HG03342 (cell line): ENCODE results near the gene B3GALT5.

Experiments used
- ATAC-seq: cut with Tn5 transposase; IDR thresholded peaks from one replicate; pipeline ENCODE4 v1.9.1; 2021; ENCODE audit warnings: mild to moderate bottlenecking, moderate library complexity; ENCODE audit not compliant: unreplicated experiment

Gene B3GALT5

DNA sequence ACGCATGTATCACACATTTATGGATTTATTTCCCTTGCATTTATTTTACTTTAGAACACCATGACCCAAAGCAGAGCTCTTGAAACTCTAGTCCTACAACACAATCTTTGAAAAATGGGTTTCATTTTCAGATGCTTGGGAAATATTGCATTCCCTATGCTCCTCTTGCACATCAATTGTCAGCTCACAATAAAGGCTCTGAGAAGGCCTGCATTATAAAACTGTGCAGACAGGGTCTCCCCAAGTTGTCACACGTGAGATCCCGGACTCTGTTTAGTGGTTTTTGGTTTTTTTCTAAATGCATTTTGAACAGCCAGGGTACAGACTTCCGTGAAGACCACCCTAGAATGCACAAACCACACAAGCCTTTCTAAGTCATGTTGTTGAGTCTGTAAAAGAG is 9.9 kb upstream of the B3GALT5 start:
- no peak for ATAC-seq

DNA sequence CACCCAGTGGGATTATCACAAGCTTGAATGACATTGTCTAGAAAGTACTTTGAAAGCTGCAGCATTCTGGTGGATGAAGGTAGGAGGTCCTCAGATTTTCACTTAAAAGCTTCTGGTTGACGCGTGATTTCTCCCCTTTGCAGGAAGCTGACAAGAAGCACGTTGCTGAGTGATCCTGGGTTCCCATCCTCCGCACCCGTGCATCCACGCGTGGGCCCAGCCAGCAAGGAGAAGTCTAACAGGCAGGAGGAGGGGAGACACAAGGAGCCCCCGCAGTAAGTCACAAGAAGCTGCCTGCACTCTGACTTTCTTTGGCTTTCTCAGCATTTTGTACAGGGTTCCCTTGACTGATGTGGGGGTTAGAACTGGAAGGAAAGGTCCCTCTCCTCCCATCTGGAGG is 7.8 kb upstream of the B3GALT5 start:
- ATAC-seq: no peak

DNA sequence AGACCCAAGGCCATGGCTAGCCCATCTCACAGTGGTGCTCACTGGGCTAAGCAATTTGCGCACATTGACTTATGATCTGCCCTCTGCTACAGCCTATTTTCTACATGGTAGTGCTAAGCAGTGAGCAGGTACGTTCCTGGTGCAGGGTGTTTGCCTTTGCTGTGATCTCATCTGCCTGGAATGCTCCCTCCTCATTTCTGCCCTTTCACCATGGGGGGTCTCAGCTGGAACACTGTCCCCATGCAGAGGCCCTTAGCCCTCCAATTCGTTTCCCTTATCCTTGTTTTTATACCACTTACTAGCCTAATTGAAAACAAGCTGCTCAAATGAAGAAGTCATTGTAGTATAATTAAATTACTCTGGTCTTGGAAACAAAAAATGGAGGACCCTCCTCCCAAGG is 2.0 kb upstream of the B3GALT5 start:
- no peak for ATAC-seq

DNA sequence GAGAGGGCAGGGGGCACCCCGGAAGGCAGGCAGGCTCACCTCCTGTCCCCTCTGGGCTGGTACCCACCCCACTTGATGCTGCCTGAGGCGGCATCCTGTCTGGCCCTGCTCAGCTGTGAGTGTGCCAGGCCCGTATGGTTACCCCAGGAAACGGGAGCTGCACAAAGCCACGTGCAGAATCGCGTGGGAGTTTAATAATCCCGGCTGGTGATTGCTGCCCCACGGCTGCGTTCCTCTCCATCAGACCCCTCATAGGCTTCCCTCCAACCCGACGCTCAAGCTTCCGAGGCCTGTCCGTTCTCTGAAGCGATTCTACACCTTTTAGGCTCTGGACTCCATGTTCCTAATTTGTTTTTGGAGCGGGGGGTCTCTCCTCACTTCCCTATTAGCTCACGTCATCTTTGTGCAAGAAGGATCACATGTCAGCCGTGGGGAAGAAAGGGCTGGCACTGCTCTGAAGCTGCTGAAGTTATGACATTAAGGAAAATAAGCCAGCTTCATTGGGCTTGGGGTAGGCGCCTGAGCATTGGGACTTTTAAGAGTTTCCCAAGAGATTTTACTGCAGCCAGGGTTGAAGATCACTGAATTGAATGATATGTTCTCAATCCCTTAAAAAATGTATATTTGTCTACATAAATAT is 1.1 kb upstream of the B3GALT5 start:
- no peak for ATAC-seq

DNA sequence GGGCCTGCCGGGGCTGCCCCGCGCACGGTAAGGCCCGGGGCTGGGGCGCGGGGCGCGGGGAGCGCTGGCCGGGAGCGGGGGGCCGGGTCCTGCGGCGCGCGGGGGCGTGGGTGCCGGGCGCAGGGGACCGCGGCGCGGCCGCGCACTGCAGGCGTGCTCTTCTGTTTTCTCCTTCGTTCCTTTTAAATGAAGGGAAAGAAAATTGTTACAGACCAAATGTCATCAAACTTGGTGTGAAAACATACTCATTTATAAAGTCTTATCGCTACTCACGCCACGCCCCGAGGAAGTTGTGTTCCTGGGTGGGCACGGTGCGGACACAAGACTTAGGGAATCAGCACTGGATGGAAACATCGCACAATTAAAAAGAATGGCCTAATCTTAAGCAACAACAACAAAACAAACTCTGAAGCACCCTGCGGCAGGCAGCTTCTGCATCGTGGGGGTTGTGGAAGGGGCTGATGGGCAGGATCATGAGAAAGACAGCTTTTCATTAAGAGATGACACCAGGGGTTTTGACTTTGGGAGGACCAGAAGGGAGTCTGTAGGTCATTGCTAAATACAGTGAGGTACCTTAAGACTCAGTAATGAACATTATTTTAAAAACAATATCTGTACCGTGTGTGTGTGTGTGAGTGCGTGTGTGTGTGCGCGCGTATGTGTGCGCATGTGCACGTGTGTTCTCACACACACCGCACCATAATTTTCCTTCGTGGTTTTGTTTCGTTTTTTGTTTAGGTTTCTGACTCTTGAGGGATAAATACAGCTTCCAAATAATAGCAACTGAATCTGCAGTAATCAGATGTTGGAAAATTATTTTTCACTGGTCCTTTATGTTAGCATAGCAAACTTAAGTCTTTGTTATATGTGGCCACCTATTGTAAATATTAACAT is 548 bp downstream of the B3GALT5 start:
- no peak for ATAC-seq

DNA sequence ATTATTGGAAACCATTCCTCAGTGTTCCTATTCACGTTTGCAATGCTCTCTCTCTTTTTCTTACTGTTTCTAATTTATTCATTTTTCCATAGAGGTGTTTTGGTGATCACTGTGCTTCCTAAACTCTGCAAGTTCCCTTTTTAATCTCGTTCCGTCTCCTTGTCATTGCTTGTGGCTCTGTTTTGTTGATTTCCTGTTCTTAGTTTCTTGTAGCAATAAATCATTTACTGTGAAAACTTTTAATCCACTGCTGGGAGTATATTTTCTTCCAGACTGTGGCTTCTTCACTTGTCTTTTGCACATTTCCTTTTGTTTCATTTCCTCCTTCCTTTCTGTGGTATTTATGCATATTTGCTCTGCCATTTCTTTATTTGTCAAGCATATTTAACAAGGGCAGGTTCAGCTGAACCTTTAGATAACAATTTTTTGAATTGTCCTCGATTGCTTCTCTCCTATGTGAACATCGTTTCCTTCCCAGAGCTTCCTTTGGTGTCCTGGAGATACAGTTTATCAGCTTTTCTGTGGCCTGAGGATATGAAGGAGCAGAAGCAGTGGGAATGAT is 3.6 kb downstream of the B3GALT5 start:
- no peak for ATAC-seq

DNA sequence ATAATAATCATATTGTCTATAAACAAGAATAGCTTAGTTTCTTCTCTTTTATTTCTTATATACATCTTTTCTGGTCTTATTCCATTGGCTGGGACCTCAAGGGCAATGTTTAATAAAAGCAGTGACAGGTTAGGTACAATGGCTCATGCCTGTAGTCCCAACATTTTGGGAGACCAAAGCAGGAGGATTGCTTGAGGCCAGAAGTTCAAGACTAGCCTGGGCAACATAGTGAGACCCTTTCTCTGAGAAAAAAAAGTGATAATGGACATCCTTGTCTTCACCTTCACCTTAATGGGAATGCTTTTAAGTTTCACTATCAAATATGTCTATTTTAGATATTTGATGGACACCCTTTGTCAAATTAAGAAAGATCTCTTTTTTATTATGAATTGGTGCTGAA is 8.1 kb downstream of the B3GALT5 start:
- ATAC-seq: no peak

DNA sequence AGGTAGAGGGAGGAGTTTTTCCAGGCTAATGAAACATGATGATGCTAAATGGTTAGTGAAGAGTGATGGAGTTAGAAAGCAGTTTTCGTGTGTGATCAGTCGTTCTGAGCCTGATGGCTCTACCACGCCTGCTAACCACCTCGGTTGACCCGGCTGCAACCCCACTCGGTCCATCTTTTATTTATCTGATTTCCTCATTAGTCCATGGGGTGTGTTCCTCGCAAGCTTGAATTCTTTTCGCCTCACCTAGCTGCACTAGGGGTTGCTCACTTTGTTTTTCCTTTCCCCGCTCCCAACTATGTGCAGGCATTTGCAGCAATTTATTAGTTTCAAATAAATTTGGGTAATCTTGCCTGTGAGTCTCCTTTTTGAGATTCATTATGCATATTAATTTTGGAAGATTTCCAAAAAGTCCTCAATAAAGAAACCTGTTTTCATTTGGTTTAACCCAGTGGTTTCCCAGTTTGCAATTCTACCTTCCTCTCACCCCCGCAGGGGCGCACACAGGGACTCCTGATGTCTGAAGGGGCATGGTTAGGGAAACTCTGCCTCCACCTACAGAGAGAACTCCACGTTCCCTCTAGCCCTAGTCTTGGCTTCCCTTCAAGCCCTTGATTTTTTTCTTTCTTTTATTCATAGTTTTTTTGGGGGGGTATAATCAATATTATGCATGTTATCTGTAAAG is 12.6 kb downstream of the B3GALT5 start:
- no peak for ATAC-seq

DNA sequence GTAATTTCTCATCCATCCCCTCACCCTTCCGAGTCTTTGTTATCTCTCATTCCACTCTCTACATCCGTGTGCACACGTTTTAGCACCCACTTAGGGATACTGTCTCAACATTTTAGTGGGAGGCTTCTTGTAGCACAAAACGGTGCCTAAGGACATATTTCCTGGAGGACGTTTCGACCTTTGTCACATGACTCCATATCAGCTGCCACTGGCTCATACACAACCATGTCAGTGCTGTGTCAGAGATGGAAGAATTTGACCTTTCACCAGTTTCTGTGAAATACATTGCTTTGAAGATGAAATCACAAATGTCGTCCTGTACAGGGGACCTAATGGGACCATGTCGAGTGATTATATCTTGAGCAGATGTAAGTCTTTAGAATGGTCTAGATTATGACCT is 15.6 kb downstream of the B3GALT5 start:
- no peak for ATAC-seq

DNA sequence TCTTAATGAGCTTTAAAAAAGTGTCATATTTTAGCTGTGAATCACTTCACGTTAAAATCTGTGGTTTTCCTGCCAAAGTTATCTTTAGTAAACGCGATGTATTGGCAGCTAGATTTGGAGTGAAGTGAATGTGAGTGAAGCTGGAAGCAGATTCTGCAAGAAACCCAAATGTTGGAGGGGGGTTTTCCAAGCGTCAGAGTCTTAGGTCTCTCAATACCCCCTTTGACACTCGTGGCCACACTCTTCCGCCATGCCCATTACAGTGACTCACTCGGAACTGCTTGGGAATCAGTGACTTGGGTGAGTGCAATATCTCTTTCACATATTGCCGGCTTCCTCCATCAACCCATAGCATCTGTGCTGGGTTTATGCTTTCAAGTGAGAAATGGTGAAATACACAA is 17.5 kb downstream of the B3GALT5 start:
- no peak for ATAC-seq

DNA sequence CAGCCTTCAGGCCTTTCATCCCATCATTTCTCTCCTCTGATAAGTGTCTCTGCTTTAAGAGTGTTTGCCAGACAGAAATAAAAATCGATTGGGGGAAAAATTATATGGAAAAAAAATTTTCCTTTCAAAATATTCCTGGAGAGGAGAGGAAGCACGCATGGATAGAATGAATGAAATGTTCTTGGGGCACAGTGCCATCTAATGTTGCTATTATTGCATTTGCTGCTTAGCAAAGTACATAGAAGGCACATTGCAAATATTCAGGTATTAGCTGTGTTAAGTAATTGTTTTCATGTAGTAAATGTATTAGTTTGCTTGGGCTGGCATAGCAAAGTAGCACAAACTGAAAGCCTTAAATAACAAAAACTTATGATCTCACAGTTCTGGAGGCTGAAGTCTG is 18.1 kb downstream of the B3GALT5 start:
- no peak for ATAC-seq

DNA sequence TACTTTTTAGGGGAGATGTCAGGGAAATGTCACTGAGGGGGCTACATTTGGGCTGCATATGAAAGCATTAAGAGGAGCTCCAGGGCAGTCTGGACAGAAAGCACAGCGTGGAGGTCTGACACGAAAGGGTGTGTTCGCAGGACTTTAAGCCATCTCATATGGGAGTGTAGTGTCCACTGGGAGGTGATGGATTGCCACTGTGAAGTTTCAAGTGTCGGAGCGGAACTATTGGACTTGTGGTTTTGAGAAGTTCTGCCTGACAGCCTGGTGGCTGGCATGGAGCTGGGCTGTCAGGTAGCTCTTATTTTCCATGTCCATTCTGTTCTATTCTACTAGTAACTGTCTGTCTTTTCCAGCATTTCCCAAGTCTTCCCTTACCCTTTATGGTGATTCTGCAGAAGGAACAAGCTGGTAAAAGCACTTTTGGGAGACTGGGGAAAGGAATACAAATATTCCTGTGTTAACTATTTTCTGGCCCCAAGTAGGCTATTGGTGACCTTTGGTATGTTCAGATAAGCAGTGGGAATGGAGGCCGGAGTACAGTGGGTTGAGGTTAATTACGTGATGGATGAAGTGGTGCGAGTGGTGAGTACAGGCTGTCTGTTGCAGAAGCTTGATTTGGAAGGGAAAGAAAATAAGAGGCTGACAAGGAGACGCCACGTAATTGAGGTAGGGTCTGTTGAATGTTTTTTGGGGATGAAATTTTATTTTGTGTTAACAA is 19.3 kb downstream of the B3GALT5 start:
- ATAC-seq: no peak

DNA sequence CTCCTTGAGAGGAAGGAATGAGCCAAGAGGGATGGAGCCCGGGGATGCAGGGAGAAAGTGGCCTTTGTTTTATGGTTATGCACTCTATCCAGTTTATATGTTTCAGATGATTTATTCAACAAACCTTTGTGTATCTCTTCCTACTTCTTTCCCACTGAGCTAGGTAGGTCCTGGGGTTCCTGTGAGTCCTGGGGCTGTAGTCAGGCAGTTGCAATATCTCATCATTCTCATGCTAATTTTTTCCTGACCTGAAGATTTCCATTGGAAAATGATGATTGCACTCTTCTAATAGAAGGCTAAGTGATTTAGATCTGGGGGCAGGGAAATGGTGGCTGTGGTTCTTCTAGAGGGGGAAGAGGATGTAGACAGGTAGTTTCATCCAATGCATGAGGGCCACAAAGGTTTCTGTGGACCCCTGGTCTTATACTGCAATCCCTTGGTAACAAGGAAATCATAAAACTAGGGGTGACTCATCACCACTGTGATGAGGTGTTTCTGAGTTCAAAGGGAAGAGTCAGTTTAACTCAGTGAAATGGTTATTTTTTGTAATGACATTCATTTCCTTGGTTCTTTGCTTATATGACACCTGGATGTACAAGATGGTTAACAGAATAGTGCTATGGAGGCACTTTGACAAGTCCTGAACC is 20.2 kb downstream of the B3GALT5 start:
- ATAC-seq: no peak

DNA sequence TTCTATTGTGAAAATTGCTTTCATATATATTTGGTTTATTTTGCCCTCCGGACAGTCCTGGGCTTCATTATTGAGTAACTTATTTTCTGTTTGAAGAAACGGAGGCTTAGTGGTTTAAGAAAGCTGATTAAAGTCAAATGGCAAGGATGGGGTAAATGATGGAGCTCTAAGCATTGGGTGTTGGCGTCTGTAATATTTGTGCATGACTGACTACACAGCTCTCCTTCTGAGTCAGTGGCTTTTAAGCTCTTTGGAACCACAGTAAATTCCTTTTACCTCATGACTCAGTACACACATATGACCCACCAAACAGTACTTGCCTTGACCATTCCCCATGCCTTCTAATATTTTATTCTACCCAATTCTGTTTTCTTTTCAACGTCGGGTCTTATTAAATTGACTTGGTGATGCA is 21.0 kb downstream of the B3GALT5 start:
- no peak for ATAC-seq

DNA sequence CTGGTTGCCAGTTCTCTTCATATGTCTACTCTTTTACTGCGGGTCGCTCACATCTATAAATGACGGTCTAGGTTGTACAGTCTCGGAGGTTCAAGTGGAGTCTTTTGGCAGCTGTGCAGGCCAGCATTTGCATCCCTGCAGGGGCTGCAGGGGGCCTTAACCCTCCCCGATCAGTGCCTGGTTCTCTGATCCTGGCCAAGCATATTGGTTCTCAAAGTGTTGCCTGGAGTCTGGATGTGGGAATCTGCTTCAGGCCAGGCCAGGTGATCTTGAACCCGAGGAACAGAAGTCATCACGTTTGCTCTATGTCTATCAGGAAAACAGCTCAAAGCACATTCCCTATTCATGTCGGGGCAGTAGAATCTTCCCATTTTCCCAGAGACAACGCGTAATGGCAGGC is 21.8 kb downstream of the B3GALT5 start:
- no peak for ATAC-seq

DNA sequence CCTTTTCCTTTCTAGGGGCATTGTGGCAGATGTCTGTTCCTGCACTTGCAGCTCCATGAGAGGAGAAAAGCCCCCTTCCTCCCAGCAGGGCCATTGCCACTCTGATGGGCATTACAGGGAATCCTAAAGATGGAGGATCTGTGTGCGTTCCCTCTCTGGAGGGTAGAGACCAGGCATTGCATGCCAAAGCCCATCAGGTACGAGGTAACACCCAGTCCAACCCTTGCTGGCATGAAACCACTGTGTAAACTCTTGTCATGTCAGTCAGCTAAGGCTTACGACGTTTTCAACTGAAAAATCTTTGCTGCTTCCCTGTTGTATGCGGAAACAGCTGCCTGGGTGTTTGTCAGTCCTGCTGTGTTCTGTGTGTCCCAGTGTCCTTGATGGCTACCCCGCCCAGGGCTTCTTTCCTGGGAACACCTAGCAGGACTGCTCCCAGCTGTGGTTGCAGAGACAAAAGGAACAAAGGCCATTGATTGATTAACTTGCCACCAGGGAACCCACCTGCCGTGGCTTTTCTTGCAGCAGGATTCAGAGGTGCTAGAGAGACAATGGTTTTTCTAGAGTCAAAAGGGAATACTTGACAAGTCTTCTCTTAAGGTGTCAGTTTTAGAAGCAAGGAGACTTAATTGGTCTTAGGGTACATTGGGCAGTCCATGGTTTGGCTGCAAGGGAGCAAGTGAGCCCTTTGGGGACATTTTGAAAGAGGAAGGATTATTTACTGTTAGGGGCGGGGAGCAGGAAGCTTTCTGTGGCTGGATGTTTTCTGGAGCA is 24.6 kb downstream of the B3GALT5 start:
- ATAC-seq: no peak

DNA sequence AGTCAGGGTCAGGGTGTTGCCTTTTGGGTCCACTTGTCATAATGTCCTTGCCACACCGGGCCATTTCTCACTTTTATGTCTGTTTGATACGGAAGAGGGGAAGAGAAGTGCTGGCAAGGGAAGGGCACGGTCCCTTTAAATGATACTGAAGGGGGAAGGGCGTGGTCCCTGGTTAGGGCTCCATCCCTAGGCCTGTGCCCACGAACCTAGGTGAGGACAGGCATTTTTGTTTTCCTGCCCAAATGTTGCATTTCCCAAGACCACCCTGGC is 25.2 kb downstream of the B3GALT5 start:
- ATAC-seq: no peak

DNA sequence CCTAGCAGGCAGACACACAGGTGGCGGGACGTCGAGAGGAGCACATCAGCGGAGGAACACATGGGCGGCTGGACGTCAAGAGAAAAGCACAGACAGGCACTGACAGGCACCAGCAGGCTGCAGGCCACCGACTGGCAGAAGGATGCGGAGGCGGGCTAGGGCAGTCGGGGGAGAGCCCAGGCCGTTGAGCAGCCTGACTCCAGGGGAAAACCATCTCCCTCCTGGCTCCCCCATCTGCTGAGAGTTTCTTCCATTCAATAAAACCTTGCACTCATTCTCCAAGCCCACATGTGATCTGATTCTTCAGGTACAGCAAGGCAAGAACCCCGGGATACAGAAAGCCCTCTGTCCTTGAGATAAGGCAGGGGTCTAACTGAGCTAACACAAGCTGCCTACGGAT is 25.5 kb downstream of the B3GALT5 start:
- ATAC-seq: no peak

DNA sequence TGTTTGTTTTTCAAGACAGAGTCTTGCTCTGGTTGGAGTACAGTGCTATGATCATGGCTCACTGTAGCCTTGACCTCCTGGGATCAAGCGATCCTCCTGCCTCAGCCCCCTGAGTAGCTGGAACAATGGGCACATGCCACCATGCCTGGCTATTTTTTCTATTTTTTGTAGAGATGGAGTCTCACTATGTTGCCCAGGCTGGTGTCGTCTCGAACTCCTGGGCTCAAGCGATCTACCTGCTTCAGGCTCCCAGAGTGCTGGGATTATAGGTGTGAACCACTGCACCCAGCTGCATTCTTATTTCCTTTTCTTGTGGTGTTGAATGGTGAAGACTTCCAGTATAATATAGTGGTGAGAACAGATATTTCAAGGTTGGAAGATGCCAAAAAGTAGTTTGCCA is 28.0 kb downstream of the B3GALT5 start:
- ATAC-seq: no peak

DNA sequence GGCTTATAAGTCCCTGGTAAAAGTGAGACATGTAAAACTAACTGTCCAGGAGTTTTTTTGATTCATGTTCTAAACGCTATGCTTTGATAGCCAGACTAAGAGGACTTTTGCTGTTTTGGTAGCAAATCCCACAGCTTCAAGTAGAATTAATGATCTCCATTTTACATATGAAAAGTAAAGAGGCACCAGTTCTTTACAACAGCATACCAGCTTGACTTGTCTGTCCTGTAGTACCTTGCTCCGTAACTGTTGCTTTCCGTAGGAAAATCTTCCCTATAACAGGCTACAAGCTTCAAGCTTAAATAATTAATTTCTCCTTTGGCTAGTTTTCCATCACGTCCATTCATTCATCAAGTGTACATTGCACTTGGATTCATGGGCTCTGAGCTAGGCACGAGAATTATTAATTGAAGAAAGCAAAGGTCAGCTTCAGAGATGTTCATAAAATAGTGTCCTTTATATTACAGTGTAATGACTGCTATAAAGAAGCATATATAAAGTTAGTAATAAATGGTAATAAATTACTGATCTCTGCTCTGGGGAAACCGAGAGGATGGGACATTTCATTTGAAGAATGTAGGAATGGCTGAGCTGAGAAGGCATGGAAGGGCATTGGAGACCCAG is 29.2 kb downstream of the B3GALT5 start:
- ATAC-seq: no peak
